ENCODE results near the gene KRTAP22-1. TPM values are rescaled to one million over a fixed set of nuclear protein-coding genes. Genes with fewer than 3 reads are reported as not detected.

The KRTAP22-1 gene
- total RNA-seq, 4 donors from 2014 or later: not detected

DNA sequence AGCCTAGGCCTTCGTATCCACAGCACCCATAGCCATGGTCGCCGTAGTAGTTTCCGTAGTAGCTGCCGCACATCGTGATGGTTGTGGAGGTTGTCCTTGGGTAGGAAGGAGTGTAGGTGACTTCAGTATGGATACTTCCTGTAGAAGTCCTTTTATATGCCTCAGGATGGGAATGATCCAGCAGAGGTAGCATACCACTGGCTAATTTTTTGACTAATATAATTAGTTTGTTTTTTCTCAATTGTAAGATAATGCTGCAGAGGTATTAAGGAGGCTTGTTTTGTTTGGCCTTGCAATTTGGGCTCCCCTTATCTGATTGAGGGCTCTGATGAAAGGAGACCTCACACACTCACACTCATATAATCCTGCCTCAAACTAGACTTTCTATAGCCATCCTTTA is 2.1 kb upstream of the KRTAP22-1 start, which contains the start of gene KRTAP6-2:
KRTAP6-2 (minus strand) TSS at position 101 of the 400 bp plus-strand sequence; CDS start at position 73, 28 bp downstream.
- TF ChIP-seq, protein P1, sequence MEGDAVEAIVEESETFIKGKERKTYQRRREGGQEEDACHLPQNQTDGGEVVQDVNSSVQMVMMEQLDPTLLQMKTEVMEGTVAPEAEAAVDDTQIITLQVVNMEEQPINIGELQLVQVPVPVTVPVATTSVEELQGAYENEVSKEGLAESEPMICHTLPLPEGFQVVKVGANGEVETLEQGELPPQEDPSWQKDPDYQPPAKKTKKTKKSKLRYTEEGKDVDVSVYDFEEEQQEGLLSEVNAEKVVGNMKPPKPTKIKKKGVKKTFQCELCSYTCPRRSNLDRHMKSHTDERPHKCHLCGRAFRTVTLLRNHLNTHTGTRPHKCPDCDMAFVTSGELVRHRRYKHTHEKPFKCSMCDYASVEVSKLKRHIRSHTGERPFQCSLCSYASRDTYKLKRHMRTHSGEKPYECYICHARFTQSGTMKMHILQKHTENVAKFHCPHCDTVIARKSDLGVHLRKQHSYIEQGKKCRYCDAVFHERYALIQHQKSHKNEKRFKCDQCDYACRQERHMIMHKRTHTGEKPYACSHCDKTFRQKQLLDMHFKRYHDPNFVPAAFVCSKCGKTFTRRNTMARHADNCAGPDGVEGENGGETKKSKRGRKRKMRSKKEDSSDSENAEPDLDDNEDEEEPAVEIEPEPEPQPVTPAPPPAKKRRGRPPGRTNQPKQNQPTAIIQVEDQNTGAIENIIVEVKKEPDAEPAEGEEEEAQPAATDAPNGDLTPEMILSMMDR (IDR thresholded peaks at IDR 0.05): no peak
- no peak for DNase-seq (ENCODE audit: low spot score)
- no peak for ATAC-seq (ENCODE audit: low FRiP score)

DNA sequence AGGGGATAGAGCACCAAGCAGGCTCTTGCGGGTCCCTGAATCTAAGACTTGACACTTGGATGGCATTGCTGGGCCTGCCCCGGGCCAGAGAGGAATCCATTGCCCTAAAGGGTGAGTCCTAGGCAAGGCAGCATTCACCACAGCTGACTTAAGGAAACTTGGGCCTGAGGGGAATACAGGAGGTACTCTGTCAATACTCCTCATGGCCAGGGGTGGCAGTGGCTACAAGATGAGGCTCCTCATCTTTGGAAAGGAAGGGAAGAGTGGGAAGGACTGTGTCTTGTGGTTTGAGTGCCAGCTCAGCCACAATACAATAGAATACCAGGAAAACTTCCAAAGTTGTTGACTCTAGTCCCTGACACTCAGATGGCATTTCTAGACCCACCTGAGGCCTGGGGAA is 5.1 kb downstream of the KRTAP22-1 start:
- TF ChIP-seq, protein P1 (IDR thresholded peaks at IDR 0.05): no peak
- DNase-seq (ENCODE audit: low spot score): no peak
- no peak for ATAC-seq (ENCODE audit: low FRiP score)

DNA sequence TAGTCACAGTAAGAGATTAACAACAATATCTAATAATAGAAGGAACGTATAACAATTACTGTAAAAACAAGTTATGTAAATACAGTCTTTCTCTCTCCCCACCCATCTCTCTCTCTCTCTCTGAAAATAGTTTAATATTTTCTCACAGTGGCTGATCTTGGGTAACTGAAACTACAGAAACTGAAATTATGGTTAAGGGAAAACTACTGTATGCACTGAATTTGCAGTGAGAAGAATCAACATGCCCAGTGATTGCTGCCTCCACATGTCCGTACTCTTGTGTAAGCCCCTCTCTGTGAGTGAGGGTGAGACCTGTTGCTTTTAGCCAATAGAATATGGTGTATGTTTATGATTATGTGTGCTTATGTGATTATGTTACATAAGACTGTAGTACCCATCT is 11.2 kb downstream of the KRTAP22-1 start:
- DNase-seq (ENCODE audit: low spot score) (no peak), ATAC-seq (ENCODE audit: low FRiP score) (no peak)
- TF ChIP-seq, protein P1 (IDR thresholded peaks at IDR 0.05): no peak

GRCh38 chr21:30613836-30614235 is 12.9 kb downstream of the KRTAP22-1 start, which contains the start of gene KRTAP6-1:
KRTAP6-1 (minus strand) TSS chr21:30613930; CDS start chr21:30613904, 26 bp downstream.
- TF ChIP-seq, protein P1 (IDR thresholded peaks at IDR 0.05): no peak
- no peak for ATAC-seq (ENCODE audit: low FRiP score)

DNA sequence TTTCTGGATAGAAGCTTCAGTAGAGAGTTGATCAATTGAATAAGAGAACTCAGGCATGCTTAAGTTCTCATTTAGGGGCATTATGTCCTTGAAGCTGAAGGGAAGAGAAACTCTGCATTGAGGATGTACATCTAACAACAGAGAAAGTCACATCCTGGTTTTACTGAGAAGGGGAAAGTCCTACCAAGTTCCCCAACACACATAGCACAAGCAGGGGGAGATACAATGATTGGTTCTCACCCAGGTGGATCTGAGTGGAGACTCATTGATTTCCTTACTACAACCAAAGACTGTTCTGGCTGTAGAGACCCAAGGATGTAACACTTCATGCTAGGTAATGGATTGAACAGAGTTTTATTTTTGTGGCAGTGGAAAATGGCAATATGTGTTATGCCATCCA is 14.3 kb downstream of the KRTAP22-1 start:
- TF ChIP-seq, protein P1 (IDR thresholded peaks at IDR 0.05): no peak
- no peak for DNase-seq (ENCODE audit: low spot score)
- no peak for ATAC-seq (ENCODE audit: low FRiP score)

More at GRCh38 chr21:30613836-30614235, 12.9 kb downstream of the KRTAP22-1 start, which contains the start of gene KRTAP6-1:
- DNase-seq (ENCODE audit: low spot score): no peak

DNA sequence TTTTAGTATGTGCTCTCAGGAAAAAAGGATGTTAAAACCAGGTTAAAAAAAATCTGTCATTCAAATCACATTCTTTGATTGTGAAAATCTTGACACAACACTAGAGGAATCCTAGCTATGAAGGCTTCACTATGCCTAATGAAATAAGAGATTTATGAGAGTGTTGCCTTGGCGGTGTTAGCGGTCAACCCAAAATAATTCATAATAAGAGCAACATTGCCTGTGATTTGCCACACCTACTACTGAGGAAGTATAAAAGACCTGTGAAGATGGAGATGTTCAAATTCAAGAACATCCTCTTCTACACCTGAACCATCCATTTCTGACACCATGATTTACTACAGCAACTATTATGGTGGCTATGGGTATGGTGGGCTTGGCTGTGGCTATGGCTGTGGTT is 15.2 kb downstream of the KRTAP22-1 start, which contains the start of gene KRTAP20-1:
KRTAP20-1 (plus strand) TSS at position 301 of the 400 bp plus-strand sequence; CDS start at position 331, 30 bp downstream.
- ATAC-seq (ENCODE audit: low FRiP score): no peak
- TF ChIP-seq, protein P1 (IDR thresholded peaks at IDR 0.05): no peak
- DNase-seq (ENCODE audit: low spot score): no peak

DNA sequence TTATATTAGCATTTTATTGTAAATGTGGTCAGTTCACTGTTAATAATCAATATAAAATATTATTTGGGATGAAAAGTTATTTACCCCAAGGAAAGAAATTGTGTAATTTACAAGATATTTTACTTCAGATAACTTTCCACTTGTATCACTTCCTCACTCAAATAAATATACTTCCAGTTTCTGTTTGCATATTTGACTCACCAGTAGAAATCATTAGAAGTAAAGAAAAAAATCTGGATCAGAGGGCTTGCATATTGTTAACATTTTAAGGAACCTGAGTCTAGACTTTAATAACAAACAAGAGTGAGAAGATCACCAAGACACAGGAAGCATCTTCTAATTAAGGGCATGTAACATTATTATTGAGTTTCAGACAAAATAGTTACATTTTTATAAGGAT is 19.2 kb downstream of the KRTAP22-1 start:
- no peak for DNase-seq (ENCODE audit: low spot score)
- TF ChIP-seq, protein P1 (IDR thresholded peaks at IDR 0.05): no peak
- no peak for ATAC-seq (ENCODE audit: low FRiP score)

All from omental fat pad (tissue), 4 donors.